ENCODE data around the gene SIRPA.

DNA sequence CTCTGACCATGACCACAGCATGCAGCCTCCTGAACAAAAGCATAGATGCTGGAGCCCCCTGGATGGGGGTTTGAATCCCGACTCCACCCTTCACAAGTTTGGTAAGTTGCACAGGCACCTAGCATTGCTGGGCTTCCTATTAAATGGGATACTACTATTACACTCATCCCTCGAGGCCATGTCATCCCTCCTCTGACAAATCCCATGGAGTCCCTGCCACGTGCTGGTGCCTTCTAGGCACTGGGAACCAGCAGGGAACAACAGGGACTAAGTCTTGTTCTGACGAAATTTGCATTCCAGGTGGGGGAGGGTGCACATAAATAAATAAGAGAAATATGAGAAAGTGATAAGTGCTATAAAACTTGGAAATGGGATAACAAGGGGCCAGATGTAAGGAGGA lies 15.3 kb upstream of the SIRPA start:
- TF ChIP-seq, protein P1, sequence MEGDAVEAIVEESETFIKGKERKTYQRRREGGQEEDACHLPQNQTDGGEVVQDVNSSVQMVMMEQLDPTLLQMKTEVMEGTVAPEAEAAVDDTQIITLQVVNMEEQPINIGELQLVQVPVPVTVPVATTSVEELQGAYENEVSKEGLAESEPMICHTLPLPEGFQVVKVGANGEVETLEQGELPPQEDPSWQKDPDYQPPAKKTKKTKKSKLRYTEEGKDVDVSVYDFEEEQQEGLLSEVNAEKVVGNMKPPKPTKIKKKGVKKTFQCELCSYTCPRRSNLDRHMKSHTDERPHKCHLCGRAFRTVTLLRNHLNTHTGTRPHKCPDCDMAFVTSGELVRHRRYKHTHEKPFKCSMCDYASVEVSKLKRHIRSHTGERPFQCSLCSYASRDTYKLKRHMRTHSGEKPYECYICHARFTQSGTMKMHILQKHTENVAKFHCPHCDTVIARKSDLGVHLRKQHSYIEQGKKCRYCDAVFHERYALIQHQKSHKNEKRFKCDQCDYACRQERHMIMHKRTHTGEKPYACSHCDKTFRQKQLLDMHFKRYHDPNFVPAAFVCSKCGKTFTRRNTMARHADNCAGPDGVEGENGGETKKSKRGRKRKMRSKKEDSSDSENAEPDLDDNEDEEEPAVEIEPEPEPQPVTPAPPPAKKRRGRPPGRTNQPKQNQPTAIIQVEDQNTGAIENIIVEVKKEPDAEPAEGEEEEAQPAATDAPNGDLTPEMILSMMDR (IDR thresholded peaks at IDR 0.05) = no peak
- TF ChIP-seq POLR2A (IDR thresholded peaks at IDR 0.05) = no peak
